GM19193 (cell line): Measurements from ENCODE around the gene E2F3.

ENCODE experiments used
- POLR2A ChIP-seq: IDR thresholded peaks from 4 replicates; pipeline ENCODE4 v1.6.1; 2011; ENCODE audit not compliant: insufficient read depth, insufficient read length; ENCODE audit errors: extremely low read depth

The E2F3 gene

GRCh38 chr6:20401205-20402091 is at the start of gene E2F3:
E2F3 (plus strand) TSS chr6:20401879; CDS start chr6:20402233, 354 bp downstream.
- peak; percentile 86 for TF ChIP-seq POLR2A

- TF ChIP-seq POLR2A = no peak
These were observed 49.3 kb upstream of the E2F3 start for GRCh38 chr6:20352346-20352745.

- no peak for TF ChIP-seq POLR2A
These were observed 48.5 kb upstream of the E2F3 start for GRCh38 chr6:20353134-20353533.

- no peak for TF ChIP-seq POLR2A
These were observed 47.3 kb upstream of the E2F3 start for GRCh38 chr6:20354366-20354765.

GRCh38 chr6:20360471-20361119 is 41.1 kb upstream of the E2F3 start:
- no peak for TF ChIP-seq POLR2A

- TF ChIP-seq POLR2A = no peak
These were observed 39.1 kb upstream of the E2F3 start for GRCh38 chr6:20362623-20363022.

GRCh38 chr6:20364327-20364726 is 37.4 kb upstream of the E2F3 start:
- no peak for TF ChIP-seq POLR2A

GRCh38 chr6:20365456-20365855 is 36.2 kb upstream of the E2F3 start:
- no peak for TF ChIP-seq POLR2A

- no peak for TF ChIP-seq POLR2A
These were observed 35.4 kb upstream of the E2F3 start for GRCh38 chr6:20366082-20366830.

- TF ChIP-seq POLR2A = no peak
These were observed 33.8 kb upstream of the E2F3 start for GRCh38 chr6:20367743-20368485.

- TF ChIP-seq POLR2A = no peak
These were observed 31.3 kb upstream of the E2F3 start for GRCh38 chr6:20370393-20370792.

- no peak for TF ChIP-seq POLR2A
These were observed 30.9 kb upstream of the E2F3 start for GRCh38 chr6:20370801-20371200.

- no peak for TF ChIP-seq POLR2A
These were observed 26.2 kb upstream of the E2F3 start for GRCh38 chr6:20375436-20375835.

GRCh38 chr6:20377623-20378265 is 23.9 kb upstream of the E2F3 start:
- no peak for TF ChIP-seq POLR2A

- TF ChIP-seq POLR2A = no peak
These were observed 22.4 kb upstream of the E2F3 start for GRCh38 chr6:20379231-20379630.

GRCh38 chr6:20386218-20386617 is 15.5 kb upstream of the E2F3 start:
- TF ChIP-seq POLR2A = no peak
